ENCODE data around the gene TMC2. TPM values are rescaled to one million over a fixed set of nuclear protein-coding genes. Genes with fewer than 3 reads are reported as not detected.

The TMC2 gene
- total RNA-seq, 2 donors from 2014 or later: 0.25 TPM; not detected in 1

GRCh38 chr20:2633381-2633780 lies 97.0 kb downstream of the TMC2 start:
- no peak overlapping the region for H3K27ac ChIP-seq
- no peaks in the 10 kb centered on the region for H3K27me3 ChIP-seq
- no peak for TF ChIP-seq CTCF (IDR thresholded peaks at IDR 0.05)
- no peak for DNase-seq
- intact Hi-C loops (cut with DNase I): no loop called here
- no peak overlapping the region for H3K4me3 ChIP-seq
- no peaks in the 10 kb centered on the region for H3K9me3 ChIP-seq
- H3K4me1 ChIP-seq: no peaks in the 10 kb centered on the region
- no peaks in the 10 kb centered on the region for H3K36me3 ChIP-seq
- H3K9ac ChIP-seq (ENCODE audit: low read depth in 2 of 2, low read length in 2 of 2): no peak overlapping the region

GRCh38 chr20:2637246-2637645 lies 100.9 kb downstream of the TMC2 start:
- no peaks in the 10 kb centered on the region for H3K27me3 ChIP-seq
- no peaks in the 10 kb centered on the region for H3K36me3 ChIP-seq
- H3K9me3 ChIP-seq: no peaks in the 10 kb centered on the region
- no peak overlapping the region for H3K9ac ChIP-seq (ENCODE audit: low read depth in 2 of 2, low read length in 2 of 2)
- no peak overlapping the region for H3K4me3 ChIP-seq
- DNase-seq: no peak
- H3K4me1 ChIP-seq: no peaks in the 10 kb centered on the region
- H3K27ac ChIP-seq: no peak overlapping the region
- TF ChIP-seq CTCF (IDR thresholded peaks at IDR 0.05): no peak
- intact Hi-C loops (cut with DNase I): no loop called here

GRCh38 chr20:2640260-2640659 lies 103.9 kb downstream of the TMC2 start:
- H3K36me3 ChIP-seq: no peaks in the 10 kb centered on the region
- no peaks in the 10 kb centered on the region for H3K4me1 ChIP-seq
- TF ChIP-seq CTCF (IDR thresholded peaks at IDR 0.05): no peak
- H3K9me3 ChIP-seq: no peaks in the 10 kb centered on the region
- intact Hi-C loops (cut with DNase I): no loop called here
- H3K27me3 ChIP-seq: no peaks in the 10 kb centered on the region
- H3K4me3 ChIP-seq: no peak overlapping the region
- DNase-seq: no peak
- H3K9ac ChIP-seq (ENCODE audit: low read depth in 2 of 2, low read length in 2 of 2): no peak overlapping the region
- H3K27ac ChIP-seq: no peak overlapping the region

GRCh38 chr20:2640899-2641298 lies 104.5 kb downstream of the TMC2 start:
- H3K27me3 ChIP-seq: no peaks in the 10 kb centered on the region
- DNase-seq: no peak
- no peak overlapping the region for H3K4me3 ChIP-seq
- no peak overlapping the region for H3K9ac ChIP-seq (ENCODE audit: low read depth in 2 of 2, low read length in 2 of 2)
- intact Hi-C loops (cut with DNase I): no loop called here
- H3K9me3 ChIP-seq: no peaks in the 10 kb centered on the region
- H3K27ac ChIP-seq: no peak overlapping the region
- H3K36me3 ChIP-seq: no peaks in the 10 kb centered on the region
- no peak for TF ChIP-seq CTCF (IDR thresholded peaks at IDR 0.05)
- no peaks in the 10 kb centered on the region for H3K4me1 ChIP-seq

GRCh38 chr20:2643708-2644107 lies 107.3 kb downstream of the TMC2 start:
- Histone ChIP-seq H3K27ac (no peak overlapping the region), H3K4me3 (no peak overlapping the region), H3K9ac (ENCODE audit: low read depth in 2 of 2, low read length in 2 of 2) (no peak overlapping the region), H3K4me1 (no peaks in the 10 kb centered on the region), H3K27me3 (no peaks in the 10 kb centered on the region), H3K36me3 (no peaks in the 10 kb centered on the region), H3K9me3 (no peaks in the 10 kb centered on the region)
- DNase-seq: no peak
- no peak for TF ChIP-seq CTCF (IDR thresholded peaks at IDR 0.05)
- intact Hi-C loops (cut with DNase I): no loop called here
